ENCODE results near the gene UBAC2.
A peak's percentile ranks its signal among the peaks of the same experiment; 100 is the strongest.

The UBAC2 gene, protein sequence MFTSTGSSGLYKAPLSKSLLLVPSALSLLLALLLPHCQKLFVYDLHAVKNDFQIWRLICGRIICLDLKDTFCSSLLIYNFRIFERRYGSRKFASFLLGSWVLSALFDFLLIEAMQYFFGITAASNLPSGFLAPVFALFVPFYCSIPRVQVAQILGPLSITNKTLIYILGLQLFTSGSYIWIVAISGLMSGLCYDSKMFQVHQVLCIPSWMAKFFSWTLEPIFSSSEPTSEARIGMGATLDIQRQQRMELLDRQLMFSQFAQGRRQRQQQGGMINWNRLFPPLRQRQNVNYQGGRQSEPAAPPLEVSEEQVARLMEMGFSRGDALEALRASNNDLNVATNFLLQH

DNA sequence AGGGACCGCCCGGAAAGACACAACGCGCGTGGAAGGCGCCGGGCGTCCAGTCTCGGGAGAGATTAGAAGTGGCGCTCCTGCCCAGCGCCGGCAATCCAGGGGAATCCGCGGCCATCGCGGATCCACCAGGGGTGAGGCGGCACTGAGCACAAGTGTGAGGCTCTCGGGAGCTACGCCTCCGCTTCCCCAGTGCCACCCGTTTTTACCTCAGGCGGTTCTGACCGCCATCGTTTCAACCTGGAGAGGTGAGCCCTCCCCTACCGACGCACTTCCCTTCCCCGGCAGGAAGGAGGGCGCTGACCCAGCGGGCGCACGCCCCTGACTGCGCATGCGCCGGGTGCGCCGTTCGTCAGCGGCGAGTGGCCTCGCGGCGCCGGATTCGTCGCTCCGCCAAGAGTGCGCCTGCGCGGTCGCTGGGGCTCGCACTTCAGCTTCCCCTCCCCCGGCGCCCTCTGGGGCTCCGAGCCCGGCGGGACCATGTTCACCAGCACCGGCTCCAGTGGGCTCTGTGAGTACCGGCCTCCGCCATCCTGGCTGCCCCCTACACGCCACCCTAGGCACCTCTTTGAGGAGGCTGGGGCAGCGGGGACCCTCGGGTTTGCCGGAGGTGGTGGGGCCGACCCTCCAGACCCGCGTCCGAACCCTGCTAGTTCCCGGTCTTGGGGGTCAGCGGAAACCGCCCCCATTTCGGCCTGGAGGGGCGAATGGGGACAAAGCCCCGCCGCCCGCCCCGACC, at the start of gene UBAC2:
Gene UBAC2, plus strand, starts transcription at position 423 of the 736 bp plus-strand sequence. Its CDS starts 55 bp downstream, at position 478.
- DNase-seq: peak; percentile 95 to 97

DNA sequence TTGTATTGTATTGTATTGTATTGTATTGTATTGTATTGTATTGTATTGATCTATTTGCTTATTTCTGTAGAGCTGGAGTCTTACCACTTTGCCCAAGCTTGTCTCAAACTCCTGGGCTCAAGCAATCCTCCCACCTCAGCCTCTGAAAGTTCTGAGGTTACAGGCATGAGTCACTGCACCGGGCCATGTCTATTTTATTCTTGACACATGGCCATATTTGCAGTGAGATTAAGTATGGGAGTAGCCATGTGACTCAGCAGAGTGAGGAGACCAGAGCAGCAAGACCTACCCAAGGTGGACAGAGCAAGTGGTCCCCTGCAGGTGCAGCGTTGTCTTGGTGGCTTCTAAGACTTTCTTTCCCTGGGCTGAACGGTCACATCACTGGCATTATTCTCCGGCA, 49.1 kb upstream of the UBAC2 start:
- no peak for DNase-seq

DNA sequence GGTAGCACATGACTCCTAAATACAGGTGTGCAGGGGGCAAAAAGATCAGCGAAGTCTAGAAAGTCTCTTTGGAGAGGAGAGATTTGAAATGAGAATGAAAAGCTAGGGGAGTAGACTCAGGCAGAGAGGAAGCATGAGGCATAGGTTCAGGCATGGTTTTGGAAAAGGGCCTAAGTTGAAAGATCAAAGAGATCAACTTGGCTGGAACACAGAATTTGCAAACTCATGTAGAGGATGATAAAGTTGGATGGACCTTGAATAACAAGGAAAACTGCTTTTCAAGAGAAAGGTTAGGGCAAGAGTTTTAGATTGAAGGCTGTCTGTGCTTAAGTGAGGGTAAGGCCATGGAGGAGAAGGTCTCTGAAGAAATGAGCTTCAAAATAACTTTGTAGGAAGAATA, 47.4 kb upstream of the UBAC2 start:
- DNase-seq: no peak

DNA sequence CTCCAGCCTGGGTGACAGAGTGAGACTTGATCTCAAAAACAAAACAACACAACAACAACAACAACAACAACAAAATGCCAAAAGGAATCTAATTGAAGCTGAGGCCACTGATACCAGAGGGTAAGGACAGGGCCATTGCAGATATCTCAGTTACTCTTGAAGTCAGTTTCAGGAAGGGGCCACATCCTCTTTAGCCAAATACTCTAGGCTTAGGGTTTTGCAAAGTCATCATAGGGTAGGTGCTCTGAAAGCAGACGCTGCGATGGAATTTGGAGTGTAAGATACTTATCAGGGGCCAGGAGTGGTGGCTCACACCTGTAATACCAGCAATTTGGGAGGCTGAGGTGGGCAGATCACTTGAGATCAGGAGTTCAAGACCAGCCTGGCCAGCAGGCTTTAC, 46.6 kb upstream of the UBAC2 start:
- DNase-seq: no peak

DNA sequence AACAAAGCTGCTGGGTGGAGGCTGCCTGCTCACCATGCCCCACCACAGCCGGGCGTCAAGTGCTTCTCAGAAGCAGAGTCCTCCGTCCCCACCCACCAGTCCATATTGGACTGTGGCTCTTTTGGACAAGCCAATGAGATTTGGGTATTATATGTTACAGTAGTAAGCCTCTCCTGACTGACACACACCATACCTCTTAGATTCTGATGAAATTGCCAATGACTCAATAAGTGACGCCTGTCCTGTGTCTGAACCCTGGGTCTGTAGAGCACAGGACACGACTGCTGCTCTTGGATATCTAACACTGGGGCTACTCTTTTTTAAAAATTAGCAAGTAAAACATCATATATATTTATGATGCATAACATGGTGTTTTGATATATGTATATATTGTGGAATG, 44.8 kb upstream of the UBAC2 start:
- no peak for DNase-seq

DNA sequence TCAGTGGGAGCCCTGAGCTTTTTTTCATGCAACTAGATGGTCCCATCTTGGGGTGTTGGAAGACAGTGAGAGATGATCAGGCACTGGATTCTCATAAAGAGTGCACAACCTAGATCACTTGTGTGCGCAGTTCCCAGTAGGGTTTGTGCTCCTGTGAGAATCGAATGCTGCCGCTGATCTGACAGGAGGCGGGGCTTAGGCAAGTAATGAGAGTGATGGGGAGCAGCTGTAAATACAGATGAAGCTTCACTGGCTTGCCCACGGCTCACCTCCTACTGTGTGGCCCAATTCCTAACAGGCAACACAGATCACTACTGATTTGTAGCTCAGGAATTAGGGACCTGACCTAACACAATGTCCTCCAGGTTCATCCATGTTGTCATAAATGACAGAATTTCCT, 43.6 kb upstream of the UBAC2 start:
- peak in 1 of 2 experiments; percentile 37 for DNase-seq

DNA sequence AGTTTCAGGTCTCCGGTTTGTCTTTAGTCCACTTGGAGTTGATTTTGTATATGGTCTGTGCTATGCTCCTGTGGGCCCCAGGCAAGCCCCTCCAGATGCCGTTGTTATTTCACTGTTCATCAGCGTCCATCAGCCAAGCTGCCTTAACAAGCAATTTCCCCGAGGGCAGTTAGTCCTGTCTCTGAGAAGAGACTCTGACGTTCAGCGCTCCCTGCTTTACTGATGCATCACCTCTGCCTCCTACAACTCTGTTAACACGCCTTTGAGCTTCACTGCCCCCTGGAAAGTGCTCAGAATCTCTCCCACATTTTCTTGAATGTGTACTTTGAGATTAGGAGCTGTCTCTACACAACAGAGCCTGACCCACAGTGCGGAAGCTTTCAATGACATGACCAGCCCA, 41.8 kb upstream of the UBAC2 start:
- DNase-seq: no peak

DNA sequence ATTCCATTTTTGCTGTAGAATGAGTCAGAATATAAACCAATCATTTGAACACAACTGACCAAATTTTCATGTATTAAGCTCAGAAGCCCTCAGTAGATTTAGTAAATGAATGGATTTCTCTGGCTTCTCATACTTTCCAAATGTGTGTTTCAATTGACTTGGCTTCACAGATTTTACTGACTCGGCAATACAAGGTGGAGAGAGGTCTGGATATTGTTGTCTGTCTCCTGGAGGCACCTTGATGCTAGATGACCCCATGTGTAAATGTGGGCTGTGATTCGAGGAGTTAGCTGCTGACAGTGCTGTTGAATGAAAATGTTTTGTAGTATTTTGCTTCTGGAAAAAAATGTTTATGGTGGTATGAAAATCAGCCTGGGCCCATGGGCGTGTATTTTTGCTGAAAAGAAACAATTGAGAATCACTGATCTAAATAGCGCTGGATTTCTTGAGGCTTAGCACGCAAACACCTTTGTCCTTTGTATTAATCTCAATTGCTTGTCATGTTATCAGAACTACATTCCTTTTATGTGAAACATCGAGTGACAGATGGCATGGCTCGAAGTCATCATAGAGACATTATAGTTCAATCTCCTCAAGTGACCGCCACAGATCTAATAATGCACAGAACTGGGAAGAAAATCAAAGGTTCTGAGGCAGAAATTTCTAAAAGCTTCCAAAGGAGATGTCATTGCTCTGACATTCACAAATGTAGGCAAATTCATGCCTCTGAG, 41.2 kb upstream of the UBAC2 start:
- no peak for DNase-seq

DNA sequence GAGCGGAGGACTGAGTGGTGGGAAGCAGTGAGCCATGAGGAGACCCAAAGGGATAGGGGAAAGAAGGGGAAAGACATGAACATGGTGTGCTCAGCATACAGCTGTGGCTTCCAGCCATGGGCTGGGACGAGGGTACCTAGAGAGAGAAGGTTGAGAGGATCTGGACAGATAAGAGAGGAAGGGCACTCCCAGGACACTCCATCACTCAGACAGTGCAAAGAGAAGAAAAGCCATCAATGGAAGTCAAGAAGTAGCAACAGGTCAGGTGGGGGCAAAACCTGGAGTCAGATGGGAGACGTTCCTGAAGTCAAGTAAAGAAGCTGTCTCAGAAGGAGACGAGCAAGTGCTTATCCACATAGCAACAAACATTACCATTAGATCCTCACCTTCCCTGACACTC, 40.2 kb upstream of the UBAC2 start:
- no peak for DNase-seq

DNA sequence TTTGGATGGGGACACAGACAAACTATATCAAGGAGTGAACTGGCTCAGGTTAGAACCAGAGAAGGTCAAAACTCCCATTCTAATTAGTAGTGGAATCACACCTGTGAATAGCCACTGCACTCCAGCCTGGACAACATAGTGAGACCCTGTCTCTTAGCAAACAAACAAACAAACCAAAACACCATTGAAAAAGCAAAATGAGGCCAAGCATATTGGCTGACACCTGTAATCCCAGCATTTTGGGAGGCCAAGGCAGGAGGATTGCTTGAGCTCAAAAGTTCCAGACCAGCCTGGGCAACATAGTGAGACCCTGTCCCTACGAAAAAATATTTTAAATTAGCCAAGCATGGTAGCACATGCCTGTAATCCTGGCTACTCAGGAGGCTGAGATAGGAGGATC, 39.1 kb upstream of the UBAC2 start:
- no peak for DNase-seq

DNA sequence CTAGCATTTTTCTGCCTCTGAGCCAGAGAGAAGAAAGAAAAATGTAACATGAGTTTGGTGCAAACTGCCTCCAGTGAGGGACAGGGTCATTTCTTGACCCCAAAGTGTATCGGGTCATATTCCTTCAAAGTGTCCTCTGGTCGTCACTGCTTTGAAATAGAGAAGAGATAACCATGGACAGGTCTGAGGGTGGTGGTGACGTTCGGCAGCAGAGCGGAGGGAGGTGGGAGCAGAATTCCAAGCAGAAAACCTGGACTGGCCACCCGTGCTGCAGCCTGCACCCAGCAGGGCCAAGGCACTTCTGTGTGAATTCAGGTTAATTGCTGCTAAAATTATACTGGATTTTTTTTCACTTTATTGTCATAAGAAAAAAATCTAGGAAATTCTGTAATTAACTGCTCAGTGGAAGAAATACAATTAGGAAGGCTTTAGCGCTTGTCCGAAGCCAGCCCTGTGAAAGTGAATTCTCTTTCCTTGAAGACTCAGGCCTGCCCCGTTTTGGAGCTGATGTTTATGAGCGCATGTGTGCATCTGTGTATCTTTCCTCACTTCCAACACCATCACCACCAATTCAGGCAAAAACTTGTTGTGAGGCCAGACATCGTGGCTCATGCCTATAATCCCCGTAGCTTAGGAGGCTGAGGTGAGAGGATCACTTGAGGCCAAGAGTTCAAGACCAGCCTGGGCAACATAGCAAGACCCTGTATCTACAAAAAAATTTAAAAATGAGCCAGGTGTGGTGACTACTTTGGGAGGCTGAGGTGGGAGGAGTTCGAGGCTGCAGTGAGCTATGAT, 37.9 kb upstream of the UBAC2 start:
- DNase-seq: no peak

DNA sequence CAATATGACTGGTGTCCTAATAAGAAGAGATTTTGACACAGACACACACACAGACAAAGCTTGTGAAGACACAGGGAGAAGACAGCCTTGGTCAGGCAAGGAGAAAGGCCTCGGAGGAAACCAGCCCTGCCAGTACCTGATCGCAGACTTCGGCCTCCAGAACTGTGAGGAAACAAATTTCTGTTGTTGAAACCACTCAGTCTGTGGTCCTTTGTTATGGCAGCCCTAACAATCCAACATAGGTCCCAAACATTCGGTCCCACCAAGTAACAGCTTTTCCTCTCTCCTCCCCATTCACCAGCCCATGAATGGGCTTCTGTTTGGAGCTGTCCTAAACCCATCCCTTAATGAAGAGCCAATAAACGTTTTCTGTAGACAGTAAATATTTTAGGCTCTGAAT, 36.4 kb upstream of the UBAC2 start:
- DNase-seq: no peak

DNA sequence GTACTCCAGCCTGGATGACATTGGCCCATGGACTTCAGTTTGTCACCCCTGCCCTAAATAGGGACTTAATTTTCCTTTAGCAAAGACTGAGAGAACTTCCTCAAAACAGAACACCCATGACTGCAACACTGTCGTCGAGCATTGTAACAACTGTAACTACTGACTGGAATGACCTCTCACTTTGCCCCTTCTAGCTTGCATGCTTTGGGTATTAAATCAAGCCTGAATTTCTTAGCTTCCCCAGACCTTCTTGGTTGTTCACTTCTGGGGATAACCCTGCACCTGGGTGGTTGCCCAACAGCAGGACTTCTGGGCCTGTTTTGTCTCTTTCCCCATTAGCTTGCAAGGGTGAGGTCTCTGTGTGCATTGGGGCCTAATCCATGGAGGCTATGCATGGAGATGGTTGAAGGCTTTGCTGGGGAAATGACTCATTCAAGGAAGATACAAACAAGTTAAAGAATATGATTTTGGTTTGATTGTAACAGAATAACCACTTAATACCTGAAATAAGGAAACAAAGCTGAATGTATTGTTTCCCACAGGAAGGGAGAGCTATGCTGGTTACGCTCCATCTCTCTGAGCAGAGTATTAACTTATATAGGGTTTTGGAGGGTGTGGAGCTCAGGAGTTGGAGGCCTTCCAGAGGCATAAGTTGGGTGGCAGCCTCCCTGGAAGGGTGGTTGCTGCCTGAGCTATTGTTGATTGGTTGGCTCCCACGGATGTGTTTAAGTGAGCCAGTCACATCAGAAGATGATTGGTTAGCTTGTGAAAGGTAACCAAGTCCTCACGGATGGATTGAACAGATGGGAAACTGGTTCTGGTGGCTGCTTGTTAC, 34.7 kb upstream of the UBAC2 start:
- no peak for DNase-seq

DNA sequence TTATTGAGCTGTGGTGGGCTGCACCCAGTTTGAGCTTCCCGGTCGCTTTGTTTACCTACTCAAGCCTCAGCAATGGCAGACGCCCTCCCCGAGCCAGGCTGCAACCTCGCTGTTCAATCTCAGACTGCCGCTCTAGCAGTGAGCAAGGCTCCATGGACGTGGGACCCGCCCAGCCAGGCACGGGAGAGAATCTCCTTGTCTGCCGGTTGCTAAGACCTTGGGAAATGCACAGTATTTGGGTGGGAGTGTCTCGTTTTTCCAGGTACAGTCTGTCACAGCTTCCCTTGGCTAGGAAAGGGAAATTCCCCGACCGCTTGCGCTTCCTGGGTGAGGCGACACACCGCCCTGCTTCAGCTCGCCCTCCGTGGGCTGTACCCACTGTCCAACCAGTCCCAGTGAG, 27.7 kb upstream of the UBAC2 start:
- DNase-seq: no peak

DNA sequence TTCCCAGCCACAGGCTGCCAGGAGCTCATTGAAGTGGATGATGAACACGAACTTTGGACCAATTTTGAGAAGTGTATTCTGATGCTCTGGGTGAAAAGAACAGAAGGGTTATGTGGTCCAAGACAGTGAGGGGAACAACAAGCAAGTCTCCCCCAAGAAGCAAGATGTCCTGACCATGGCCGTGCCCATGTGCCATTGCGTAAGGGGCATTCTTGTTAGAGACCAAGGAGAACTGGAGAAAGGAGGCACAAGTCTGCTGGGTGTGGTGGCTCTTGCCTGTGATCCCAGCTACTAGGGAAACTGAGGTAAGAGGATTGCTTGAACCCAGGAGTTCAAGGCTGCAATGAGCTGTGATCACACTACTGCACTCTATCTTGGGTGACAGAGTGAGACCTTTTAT, 27.0 kb upstream of the UBAC2 start:
- DNase-seq: no peak

DNA sequence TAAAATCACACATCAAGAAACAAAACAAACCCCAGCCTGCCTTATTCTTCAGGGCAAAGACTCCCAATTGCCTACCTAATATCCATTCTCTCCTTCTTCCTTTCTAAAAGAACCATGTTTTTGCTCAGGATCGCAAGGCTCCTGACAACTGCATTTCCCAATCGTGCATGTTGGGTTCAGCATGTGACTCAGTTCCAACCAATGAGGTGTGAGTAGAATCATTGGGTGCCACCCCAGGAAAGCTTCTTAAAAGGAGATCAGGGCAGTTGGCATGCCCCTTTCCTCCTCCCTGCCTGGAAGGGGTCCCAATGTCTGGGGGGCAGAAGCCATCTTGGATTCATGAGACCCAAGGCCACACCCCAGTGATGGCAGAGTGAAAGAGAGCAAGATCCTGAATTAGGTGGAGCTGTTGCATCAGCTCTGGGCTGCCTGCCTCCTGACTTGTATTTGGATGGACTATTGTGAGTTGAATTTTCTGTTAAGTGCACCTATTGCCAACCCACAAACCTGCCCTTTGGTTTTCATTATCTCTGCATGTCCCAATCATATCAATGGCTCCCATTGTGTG, 26.0 kb upstream of the UBAC2 start:
- no peak for DNase-seq

DNA sequence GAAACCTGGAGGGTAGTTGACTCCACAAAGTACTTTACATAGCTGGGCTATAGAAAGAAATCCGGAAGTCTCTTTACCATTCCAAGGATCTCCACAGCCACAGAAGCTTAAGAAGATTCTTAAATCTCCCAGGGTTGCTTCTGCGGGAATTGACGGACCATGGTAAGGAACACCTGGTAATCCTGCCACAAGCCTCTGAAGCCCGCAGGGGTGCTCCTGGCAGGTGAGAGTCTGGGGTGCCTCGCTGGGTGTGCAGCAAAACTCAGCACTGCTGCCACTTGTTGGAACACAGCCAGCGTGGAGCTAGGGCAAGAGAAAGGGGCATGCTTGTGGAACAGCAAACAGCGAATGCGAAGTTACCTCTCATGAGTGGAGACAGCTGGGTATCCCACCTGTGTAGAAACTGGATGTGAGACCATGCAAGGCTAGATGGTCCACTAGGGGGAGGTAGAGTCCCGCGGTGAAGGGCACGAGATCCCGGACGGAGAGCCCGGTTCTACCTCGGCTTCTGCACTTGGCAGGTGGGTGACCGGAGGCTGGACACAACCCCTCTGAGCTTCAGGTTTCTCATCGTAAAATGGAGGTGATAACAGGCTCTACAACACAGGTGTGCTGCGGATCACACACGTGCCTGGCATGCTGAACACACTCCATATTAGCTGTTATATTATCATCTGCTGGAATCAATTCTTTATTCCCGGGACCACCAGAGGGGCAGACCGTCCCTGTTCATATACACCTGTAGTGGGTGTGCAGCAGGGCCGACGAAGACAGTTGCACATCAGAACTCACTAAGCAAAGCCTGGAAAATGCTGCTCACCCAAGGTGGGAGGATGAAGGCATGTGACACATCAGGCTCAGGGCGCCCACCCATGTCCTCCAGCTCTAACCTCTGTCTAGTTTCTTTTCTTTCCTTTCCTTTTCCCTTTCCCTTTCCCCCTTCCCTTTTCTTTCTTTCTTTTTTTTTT, 24.1 kb upstream of the UBAC2 start:
- DNase-seq: peak; percentile 86 to 91

DNA sequence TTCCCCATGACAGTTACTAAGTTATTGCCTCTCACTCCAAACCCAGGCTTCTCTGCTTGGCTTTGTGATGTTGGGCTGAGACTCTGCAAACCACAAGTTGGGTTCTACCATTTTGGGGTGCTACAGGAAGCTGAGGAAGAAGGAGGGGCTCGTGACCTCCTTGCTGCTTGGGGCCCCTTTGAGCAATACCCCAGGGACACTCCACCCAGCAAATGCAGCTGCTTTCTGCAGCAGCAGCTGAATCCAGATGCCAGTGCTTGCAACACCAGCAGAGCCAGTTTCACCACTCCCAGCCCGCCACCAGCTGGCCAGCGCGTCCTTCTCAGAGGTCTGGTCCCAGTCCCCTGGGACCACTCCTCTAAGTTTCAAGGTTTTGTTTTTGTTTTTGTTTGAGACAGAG, 22.0 kb upstream of the UBAC2 start:
- no peak for DNase-seq

DNA sequence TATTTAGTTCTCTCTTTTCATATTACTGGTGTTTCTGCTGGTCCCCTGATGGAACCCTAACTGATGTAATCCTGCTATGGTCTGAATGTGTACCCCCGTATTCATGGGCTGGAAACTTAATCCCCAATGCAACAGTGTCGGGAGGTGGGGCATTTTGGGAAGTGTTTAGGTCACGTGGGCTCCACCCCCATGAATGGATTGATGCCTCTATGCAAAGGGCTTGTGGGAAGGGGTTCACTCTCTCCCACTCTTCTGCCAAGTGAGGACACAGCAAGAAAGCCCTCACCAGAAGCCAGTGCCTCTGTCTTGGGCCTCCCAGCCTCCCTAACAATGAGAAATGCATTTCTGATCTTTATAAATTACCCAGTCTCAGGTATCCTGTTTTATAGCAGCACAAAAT, 21.2 kb upstream of the UBAC2 start:
- no peak for DNase-seq

DNA sequence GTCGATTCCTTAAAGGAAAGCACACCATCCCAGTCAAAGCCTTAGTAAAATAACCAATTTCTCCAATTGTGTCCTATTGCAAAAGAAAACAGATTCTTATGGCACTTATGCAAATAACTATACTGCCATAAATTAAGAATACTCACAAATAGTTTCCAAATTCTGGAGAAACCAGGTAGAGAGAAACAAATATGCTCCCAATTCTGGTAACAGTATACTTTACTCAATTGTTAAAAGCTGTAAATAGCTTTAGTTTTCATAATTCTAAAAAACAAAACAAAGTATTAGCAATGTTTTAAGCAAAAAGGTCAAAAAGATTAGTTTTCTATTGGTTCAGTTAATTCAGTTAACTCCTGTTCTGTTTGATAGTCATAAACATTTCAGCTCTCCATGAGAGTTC, 18.2 kb upstream of the UBAC2 start:
- DNase-seq: no peak

DNA sequence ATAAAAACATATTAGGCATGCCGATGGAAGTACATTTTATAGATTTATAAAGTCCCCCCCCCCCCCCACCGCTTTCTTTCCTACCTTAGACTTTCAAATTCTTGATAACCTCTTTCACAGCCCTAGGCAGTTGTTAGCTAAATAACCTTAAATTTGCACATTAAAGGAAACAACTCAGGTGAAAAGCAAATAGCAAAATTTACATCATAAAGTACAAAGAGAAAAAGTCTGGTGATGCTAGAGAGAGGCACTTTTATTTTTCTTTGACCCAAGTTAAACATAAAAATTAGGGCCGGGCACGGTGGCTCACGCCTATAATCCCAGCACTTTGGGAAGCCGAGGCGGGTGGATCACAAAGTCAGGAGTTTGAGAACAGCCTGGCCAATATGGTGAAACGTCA, 15.0 kb upstream of the UBAC2 start:
- DNase-seq: no peak

Measured in SHP77 (cell line).